ENCODE measurements around the gene MCAM. TPM values are rescaled to one million over a fixed set of nuclear protein-coding genes. Genes with fewer than 3 reads are reported as not detected.

Gene MCAM
- total and polyA plus RNA-seq, 2 donors (not counting 3 experiments of a cell fraction or from before 2014, with no cell fraction given): 1,027 to 2,543 TPM

- Histone ChIP-seq H3K9ac (replicated peaks; ENCODE audit: extremely low read depth, insufficient read depth, low read length) (no peak overlapping the region), H3K27ac (ENCODE audit: insufficient read depth, low read depth, low read length) (no peak overlapping the region), H3K36me3 (ENCODE audit: control insufficient read depth in 2 of 2, extremely low read depth in 1 of 2, insufficient read depth in 2 of 2, low read length in 2 of 2) (peaks cover 0 to 11% of the 10 kb centered on the region in 2 experiments), H3K79me2 (ENCODE audit: control insufficient read depth, insufficient read depth, low read length) (peaks cover 4% of the 10 kb centered on the region), H2AFZ (ENCODE audit: low read depth, low read length) (no peak overlapping the region), H3K4me3 (replicated peaks in 1 of 3; ENCODE audit: insufficient read depth in 1 of 3, low read depth in 1 of 3, low read length in 3 of 3) (no peak overlapping the region), H3K9me1 (replicated peaks; ENCODE audit: control insufficient read depth, extremely low read depth, insufficient read depth, low read length) (no peaks in the 10 kb centered on the region), H3K4me2 (ENCODE audit: insufficient read depth, low read length) (no peak overlapping the region), H3K4me1 (ENCODE audit: control insufficient read depth, extremely low read depth, insufficient read depth, low read length) (no peaks in the 10 kb centered on the region), H3K27me3 (ENCODE audit: control insufficient read depth in 2 of 2, insufficient read depth in 2 of 2, low read length in 2 of 2) (no peaks in the 10 kb centered on the region), H3K9me3 (replicated peaks; ENCODE audit: control insufficient read depth, insufficient read depth, low read length) (no peaks in the 10 kb centered on the region), H4K20me1 (replicated peaks; ENCODE audit: control insufficient read depth, extremely low read depth, insufficient read depth, low read length) (no peaks in the 10 kb centered on the region)
- no TSS peak for BruUV-seq (replicated peaks)
- ChIA-PET CTCF (interaction anchor here (0.6 to 1.6 kb wide), 8 partner anchors 10 to 261 kb away, joined by 3 to 5 read pairs (median 4); no protein-coding TSS in a partner anchor), POLR2A (no interaction called here)
- TF ChIP-seq POLR2AphosphoS5 (IDR thresholded peaks at IDR 0.05; ENCODE audit: insufficient read depth, low read depth, low read length) (no peak), POLR2A (IDR thresholded peaks at IDR 0.05; ENCODE audit: low read depth, low read length) (no peak), FOS (IDR thresholded peaks at IDR 0.05; ENCODE audit: borderline replicate concordance, insufficient read depth, low read length) (no peak), EZH2 (IDR thresholded peaks at IDR 0.05; ENCODE audit: borderline replicate concordance, low read depth, low read length, severe bottlenecking) (no peak), GATA2 (IDR thresholded peaks at IDR 0.05; ENCODE audit: insufficient read depth, insufficient read length, low read depth, low read length) (no peak), MAX (IDR thresholded peaks at IDR 0.05; ENCODE audit: insufficient read depth, insufficient read length) (no peak), MYC (IDR thresholded peaks at IDR 0.05; ENCODE audit: low read depth, low read length) (no peak), CTCF (IDR thresholded peaks at IDR 0.05; ENCODE audit: extremely low read depth in 1 of 2, insufficient read depth in 1 of 2, low read depth in 1 of 2, low read length in 2 of 2) (no peak), JUN (IDR thresholded peaks at IDR 0.05; ENCODE audit: borderline replicate concordance, insufficient read depth, insufficient read length, low read depth) (no peak)
- intact Hi-C loops (cut with micrococcal nuclease) (no loop called here), dilution Hi-C loops (cut with MboI; ENCODE audit: extremely low pct_ligation_motif_present, low sequenced_read_pairs) (no loop called here)
- FAIRE-seq (no peak), DNase-seq (ENCODE audit: low read depth, low spot score) (no peak)
These were observed 43.2 kb downstream of the MCAM start for GRCh38 chr11:119273721-119274120.

Measured in endothelial cell of umbilical vein (primary cell).